Glomerular endothelial cell (primary cell): Measurements from ENCODE around the gene GOLT1A. TPM values are rescaled to one million over a fixed set of nuclear protein-coding genes. Genes with fewer than 3 reads are reported as not detected.

ENCODE experiments used
- DNase-seq: peaks from one replicate; pipeline ENCODE4 v3.0.0-alpha.2; 2011; ENCODE audit warnings: low read depth, low spot score; ENCODE audit errors: extremely low read depth
- total RNA-seq: library from RNA; depleted of rRNA; stranded (reverse); fragments of >200 nt; gene quantifications from 2 replicates; pipeline ENCODE4 v1.2.3, GENCODE V29; 2015

GOLT1A gene
- total RNA-seq, 1 donor from 2014 or later: not detected

- DNase-seq: no peak
These were observed 47.6 kb downstream of the GOLT1A start, which contains the start of gene REN for GRCh38 chr1:204166219-204166618. TSS of gene REN (minus strand) at chr1:204166337. CDS start at chr1:204166293, 44 bp downstream.

- DNase-seq: no peak
These were observed 51.2 kb downstream of the GOLT1A start for GRCh38 chr1:204162494-204163074.

- no peak for DNase-seq
These were observed 51.9 kb downstream of the GOLT1A start for GRCh38 chr1:204161609-204162493.

GRCh38 chr1:204157962-204158361 lies 55.8 kb downstream of the GOLT1A start:
- no peak for DNase-seq

- DNase-seq: no peak
These were observed 57.9 kb downstream of the GOLT1A start for GRCh38 chr1:204155881-204156280.

GRCh38 chr1:204154568-204155255 lies 59.1 kb downstream of the GOLT1A start:
- no peak for DNase-seq

- no peak for DNase-seq
These were observed 60.1 kb downstream of the GOLT1A start for GRCh38 chr1:204153667-204154066.

- no peak for DNase-seq
These were observed 61.3 kb downstream of the GOLT1A start for GRCh38 chr1:204152310-204153044.

GRCh38 chr1:204151552-204152309 lies 62.1 kb downstream of the GOLT1A start, which contains the start of gene ETNK2:
TSS of gene ETNK2 (minus strand) at chr1:204152044. CDS start at chr1:204151852, 192 bp downstream.
- no peak for DNase-seq

GRCh38 chr1:204150702-204151551 lies 62.9 kb downstream of the GOLT1A start:
- DNase-seq: no peak

GRCh38 chr1:204149635-204150565 lies 63.9 kb downstream of the GOLT1A start:
- no peak for DNase-seq

GRCh38 chr1:204149107-204149506 lies 64.7 kb downstream of the GOLT1A start:
- no peak for DNase-seq

Other genes starting within 250 kb of the GOLT1A start
- gene SOX13, start 140.9 kb downstream of the GOLT1A start, total RNA-seq: 11.2 and 31.1 TPM in 2 replicates
- 9.4 and 15.3 TPM in 2 replicates for gene ETNK2, start 61.9 kb downstream of the GOLT1A start, total RNA-seq
- 0.10 and 0.29 TPM in 2 replicates for gene REN, start 47.7 kb downstream of the GOLT1A start, total RNA-seq
- 8.0 TPM in 1 of 2 replicates, not detected in the other for gene KISS1, start 17.5 kb downstream of the GOLT1A start, total RNA-seq
- gene PLEKHA6, start 145.9 kb upstream of the GOLT1A start, total RNA-seq: 0.93 and 1.9 TPM in 2 replicates
- gene PPP1R15B, start 197.8 kb upstream of the GOLT1A start, total RNA-seq: 24.9 and 36.2 TPM in 2 replicates